IgD-negative memory B cell (primary cell): ENCODE measurements around the gene ELMOD1. TPM values are rescaled to one million over a fixed set of nuclear protein-coding genes. Genes with fewer than 3 reads are reported as not detected.
"Not testable (repeated sequence)": the region's sequence is repeated elsewhere in the genome, so short reads cannot be mapped to it uniquely, and the experiment has no call there.

ENCODE experiments used
- H3K27ac Mint-ChIP-seq, 3 donors: one replicate each; pipeline ENCODE4 v1.8.0; 2020 to 2022; ENCODE audit warnings: mild to moderate bottlenecking in 3 of 3, mixed read lengths in 3 of 3, moderate library complexity in 1 of 3
- H3K27me3 Mint-ChIP-seq: one replicate; pipeline ENCODE4 v1.8.0; 2021; ENCODE audit warnings: mixed read lengths
- H3K36me3 Mint-ChIP-seq: one replicate; pipeline ENCODE4 v1.8.0; 2020; ENCODE audit warnings: mild to moderate bottlenecking, mixed read lengths
- H3K4me1 Mint-ChIP-seq, 3 donors: one replicate each; pipeline ENCODE4 v1.8.0; 2020 to 2022; ENCODE audit warnings: mixed read lengths in 3 of 3, mild to moderate bottlenecking in 1 of 3
- H3K4me3 Mint-ChIP-seq, 4 donors: one replicate each; pipeline ENCODE4 v1.8.0; 2020 to 2022; ENCODE audit warnings: mild to moderate bottlenecking in 4 of 4, mixed read lengths in 4 of 4, moderate library complexity in 3 of 4
- H3K9me3 Mint-ChIP-seq, 3 donors: one replicate each; pipeline ENCODE4 v1.8.0; 2020 to 2021; ENCODE audit warnings: mixed read lengths in 3 of 3, mild to moderate bottlenecking in 1 of 3
- polyA plus RNA-seq: library from polyadenylated mRNA; unstranded; fragments of 300-500 nt; fragmentation: Illumina TruSeq; gene quantifications from one replicate; pipeline ENCODE4 v1.2.3, GENCODE V29; 2021

The ELMOD1 gene
- polyA plus RNA-seq, 1 donor from 2014 or later = not detected

DNA sequence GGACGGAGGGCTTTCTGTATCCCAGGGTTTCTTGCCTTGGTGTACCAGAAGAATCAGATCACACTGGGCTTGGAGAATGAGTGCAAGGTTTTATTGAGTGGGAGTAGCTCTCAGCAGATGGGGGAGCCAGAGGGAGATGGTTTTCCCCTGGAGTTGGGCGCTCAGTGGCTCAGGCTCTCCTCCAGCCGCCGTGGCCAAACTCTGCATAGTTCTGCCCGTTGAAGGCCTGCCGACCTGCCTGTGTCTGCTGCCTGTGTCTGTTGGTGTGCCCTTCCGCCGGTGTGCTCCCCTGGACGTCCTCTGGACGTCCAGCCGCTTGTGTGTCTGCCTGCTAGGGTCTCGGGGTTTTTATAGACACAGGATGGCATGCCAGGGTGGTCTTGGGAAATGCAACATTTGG lies 20.9 kb upstream of the ELMOD1 start:
- peaks cover 2% of the 10 kb centered on the region for H3K27me3 Mint-ChIP-seq
- H3K9me3 Mint-ChIP-seq = no peaks in the 10 kb centered on the region
- peaks cover 28 to 32% (median 29%) of the 10 kb centered on the region in 3 donors for H3K4me1 Mint-ChIP-seq
- H3K4me3 Mint-ChIP-seq = no peak overlapping the region
- no peaks in the 10 kb centered on the region for H3K36me3 Mint-ChIP-seq
- H3K27ac Mint-ChIP-seq = peak overlapping the region in 1 of 3 donors; percentile 40

- Mint-ChIP-seq H3K27me3 (no peaks in the 10 kb centered on the region), H3K27ac (no peak overlapping the region), H3K9me3 (no peaks in the 10 kb centered on the region), H3K4me3 (no peak overlapping the region), H3K36me3 (peaks cover 2% of the 10 kb centered on the region), H3K4me1 (peaks cover 1 to 4% (median 2%) of the 10 kb centered on the region in 3 donors)
Measured at GRCh38 chr11:107573438-107573837, 17.5 kb upstream of the ELMOD1 start.

DNA sequence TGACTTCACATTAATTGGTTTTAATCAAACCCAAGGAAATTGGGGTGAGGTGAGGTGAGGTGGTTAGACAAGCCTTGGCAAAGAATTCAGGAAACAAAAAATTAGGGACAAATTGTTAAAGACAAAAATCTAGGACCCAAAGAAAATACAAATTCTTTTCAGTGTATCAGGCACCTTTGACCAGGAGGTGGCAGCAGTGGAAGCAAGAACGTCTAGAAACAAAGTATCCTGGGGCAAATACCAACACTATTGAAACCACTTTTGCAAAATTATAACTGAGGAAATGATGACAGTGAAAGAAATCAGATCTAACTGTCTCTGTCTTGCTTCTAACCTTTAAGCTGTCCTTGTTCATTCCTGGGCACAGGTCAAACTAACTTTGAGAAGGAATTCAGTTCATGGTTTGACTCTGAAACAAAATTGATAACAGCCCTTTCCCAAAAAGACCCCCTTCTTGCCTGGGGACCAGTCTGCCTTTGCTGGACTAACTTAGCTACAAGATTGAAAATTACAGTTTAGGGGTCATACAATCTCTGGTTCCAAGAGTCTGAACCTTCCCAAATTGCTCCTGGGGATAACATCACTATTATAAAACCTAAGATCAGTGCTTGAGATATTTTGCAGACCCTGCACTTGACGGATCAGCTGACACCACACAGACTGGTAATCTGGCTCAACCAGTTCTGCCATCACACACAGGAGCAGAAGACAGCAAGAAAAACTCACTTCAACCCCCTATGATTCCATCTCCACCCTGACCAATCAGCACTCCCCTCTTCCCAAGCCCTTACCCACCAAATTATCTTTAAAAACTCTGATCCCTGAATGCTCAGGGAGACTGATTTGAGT lies 14.2 kb upstream of the ELMOD1 start:
- not testable (repeated sequence) for H3K27ac Mint-ChIP-seq, H3K9me3 Mint-ChIP-seq, H3K4me1 Mint-ChIP-seq, H3K4me3 Mint-ChIP-seq, H3K27me3 Mint-ChIP-seq, H3K36me3 Mint-ChIP-seq

DNA sequence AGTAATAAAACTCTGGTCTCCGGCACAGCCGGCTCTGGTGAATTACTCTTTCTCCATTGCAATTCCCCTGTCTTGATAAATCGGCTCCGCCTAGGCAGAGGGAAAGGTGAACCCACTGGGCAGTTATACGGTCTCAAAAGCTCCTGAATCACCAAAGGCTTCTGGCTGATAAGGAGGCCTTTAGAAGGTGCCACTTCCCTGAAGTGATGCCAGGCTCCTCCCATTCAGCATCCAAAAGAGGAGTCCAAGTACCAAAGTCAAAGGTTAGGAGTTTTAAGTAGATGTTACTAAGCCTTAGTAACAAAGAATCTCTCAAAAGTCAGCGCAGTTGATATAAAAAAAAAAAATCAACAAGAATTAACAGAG lies 13.6 kb upstream of the ELMOD1 start:
- peaks cover 0 to 5% (median 3%) of the 10 kb centered on the region in 3 donors for H3K9me3 Mint-ChIP-seq
- H3K4me1 Mint-ChIP-seq = no peaks in the 10 kb centered on the region
- H3K27me3 Mint-ChIP-seq = peaks cover 1% of the 10 kb centered on the region

GRCh38 chr11:107579169-107579568 lies 11.8 kb upstream of the ELMOD1 start:
- H3K36me3 Mint-ChIP-seq, H3K27me3 Mint-ChIP-seq, H3K4me1 Mint-ChIP-seq, H3K4me3 Mint-ChIP-seq, H3K9me3 Mint-ChIP-seq: not testable (repeated sequence)
- peak overlapping the region in 1 of 3 donors; percentile 31 for H3K27ac Mint-ChIP-seq

More for the DNA sequence above, 13.6 kb upstream of the ELMOD1 start:
- Mint-ChIP-seq H3K4me3 (no peak overlapping the region), H3K36me3 (peaks cover 2% of the 10 kb centered on the region), H3K27ac (no peak overlapping the region)

DNA sequence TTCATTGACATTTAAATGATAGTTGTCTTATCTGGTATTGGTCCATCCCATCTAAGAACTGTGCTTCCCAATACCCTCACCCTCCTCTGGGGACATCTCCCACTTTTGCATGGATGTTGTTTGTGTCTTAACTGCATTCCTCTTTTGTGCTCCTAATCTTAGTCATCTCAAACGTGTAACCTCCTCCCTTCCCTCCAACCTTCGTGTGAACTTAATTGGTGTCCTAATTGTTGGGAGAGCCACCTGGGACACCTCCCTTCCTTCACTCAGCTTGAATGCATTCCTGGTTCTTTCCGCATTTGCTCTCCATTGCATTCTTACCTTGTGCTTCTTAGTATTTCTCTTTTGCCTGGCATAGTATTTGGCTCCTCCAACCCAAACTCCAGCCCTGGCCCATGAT lies 9.8 kb upstream of the ELMOD1 start:
- peaks cover 0 to 5% (median 3%) of the 10 kb centered on the region in 3 donors for H3K9me3 Mint-ChIP-seq
- H3K4me1 Mint-ChIP-seq = no peaks in the 10 kb centered on the region
- H3K36me3 Mint-ChIP-seq = peaks cover 2% of the 10 kb centered on the region
- peaks cover 6% of the 10 kb centered on the region for H3K27me3 Mint-ChIP-seq
- peak overlapping the region in 2 of 3 donors; percentile 35 to 44 for H3K27ac Mint-ChIP-seq
- no peak overlapping the region for H3K4me3 Mint-ChIP-seq

DNA sequence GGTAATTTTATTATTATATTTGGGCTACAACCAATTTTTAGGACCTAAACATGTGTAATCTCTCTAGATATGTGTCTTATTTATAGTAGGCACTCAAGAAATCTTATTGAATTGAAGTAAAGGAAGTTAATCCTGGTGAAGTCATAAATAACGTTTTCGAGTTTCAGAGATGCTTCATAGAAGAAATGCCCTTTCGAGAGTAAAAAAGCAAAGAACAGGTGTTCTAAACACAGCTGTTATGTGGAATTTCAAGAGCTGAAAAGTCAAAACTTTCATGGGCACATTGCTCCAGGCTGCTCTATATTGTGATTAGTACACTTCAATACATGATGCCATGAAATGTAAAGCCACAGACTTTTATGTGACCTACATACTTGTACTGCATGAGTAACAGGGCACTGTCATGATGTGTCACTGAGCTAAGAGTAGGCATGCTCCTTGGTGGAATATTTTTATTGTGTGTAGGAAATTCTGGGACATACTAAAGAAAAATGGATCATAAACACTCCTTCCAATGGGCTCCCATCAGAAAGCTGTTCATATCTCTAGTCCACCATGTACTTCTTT lies 7.2 kb upstream of the ELMOD1 start:
- Mint-ChIP-seq H3K9me3 (peaks cover 0 to 5% (median 3%) of the 10 kb centered on the region in 3 donors), H3K4me3 (no peak overlapping the region), H3K27me3 (peaks cover 21% of the 10 kb centered on the region), H3K27ac (no peak overlapping the region), H3K4me1 (no peaks in the 10 kb centered on the region), H3K36me3 (no peaks in the 10 kb centered on the region)

DNA sequence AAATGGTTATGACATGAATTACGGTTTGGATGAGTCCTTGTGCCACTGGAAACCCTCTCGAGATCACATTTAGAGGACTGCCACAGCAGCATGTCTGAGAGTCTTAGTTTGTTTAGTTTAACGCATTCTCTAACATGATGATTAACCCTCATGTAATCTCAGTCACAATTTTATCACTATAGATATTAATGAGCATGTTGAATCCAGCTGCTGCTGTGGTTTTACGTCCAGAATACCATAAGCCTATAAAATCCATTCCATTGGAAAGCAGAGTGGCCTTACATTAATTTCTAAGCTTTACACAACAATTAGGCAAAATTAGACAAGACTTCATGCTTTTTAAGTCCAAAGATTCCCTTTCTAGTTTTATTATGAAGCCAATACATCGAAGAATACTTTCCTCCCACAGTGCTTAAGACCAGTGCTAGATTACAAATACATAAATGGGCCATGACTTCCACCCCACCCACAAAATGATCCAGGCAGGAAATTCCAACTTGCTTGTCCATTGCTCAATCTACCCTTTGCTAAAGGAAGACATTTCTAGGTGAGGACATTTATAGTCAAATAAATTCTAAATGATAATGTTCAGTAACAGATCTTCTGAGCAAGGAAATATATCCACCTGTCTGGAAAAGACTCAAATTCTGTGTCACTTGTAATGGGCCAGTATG lies 3.5 kb upstream of the ELMOD1 start:
- H3K27me3 Mint-ChIP-seq = peaks cover 51% of the 10 kb centered on the region
- no peak overlapping the region for H3K4me3 Mint-ChIP-seq
- no peaks in the 10 kb centered on the region for H3K9me3 Mint-ChIP-seq
- peaks cover 13 to 16% (median 16%) of the 10 kb centered on the region in 3 donors for H3K4me1 Mint-ChIP-seq
- peaks cover 2% of the 10 kb centered on the region for H3K36me3 Mint-ChIP-seq
- H3K27ac Mint-ChIP-seq = no peak overlapping the region

- Mint-ChIP-seq H3K4me1 (peaks cover 13 to 22% (median 19%) of the 10 kb centered on the region in 3 donors), H3K27ac (no peak overlapping the region), H3K9me3 (no peaks in the 10 kb centered on the region), H3K4me3 (peak overlapping the region; percentile 81 to 94 (median 90)), H3K36me3 (peaks cover 2% of the 10 kb centered on the region), H3K27me3 (peaks cover 66% of the 10 kb centered on the region)
Measured at GRCh38 chr11:107591378-107592230, 657 bp downstream of the ELMOD1 start.

DNA sequence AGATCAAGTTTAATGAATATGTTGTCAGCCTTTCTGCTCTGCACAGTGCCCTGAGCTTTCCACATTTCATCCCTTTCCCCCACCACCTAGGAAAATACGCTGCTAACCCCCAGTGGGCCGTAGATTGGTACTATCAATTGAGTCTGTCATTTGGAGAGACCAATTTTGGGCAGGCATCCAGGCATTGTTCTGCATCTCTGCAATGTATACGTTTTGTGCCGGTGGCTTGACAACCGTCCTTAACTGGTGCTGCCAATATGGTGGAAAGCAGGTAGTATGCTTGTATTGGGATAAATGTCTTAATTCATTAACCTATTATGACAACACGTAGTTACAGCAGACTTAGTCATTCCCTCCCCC lies 1.3 kb downstream of the ELMOD1 start:
- Mint-ChIP-seq H3K4me3 (peak overlapping the region; percentile 81 to 94 (median 90)), H3K36me3 (peaks cover 2% of the 10 kb centered on the region), H3K9me3 (no peaks in the 10 kb centered on the region), H3K4me1 (peaks cover 13 to 22% (median 19%) of the 10 kb centered on the region in 3 donors), H3K27ac (no peak overlapping the region), H3K27me3 (peaks cover 65% of the 10 kb centered on the region)

DNA sequence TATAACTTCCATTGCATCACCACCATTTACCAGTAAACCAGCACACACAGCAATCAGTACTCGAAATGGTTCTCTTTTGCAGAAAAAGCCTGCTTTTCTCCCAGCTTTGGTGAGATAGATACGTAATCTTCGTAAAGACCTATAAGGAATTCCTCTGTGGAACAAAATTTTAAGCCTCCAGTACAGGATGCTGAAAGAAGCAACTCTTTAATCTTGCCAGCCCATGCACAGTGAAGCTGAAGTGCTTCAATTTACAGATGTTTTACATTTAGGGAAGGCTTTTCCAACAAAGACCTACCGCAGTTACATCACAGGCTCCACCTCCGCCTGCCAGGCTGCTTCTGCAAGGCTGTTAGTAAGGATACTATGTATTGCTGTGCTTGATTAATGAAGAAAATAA lies 1.9 kb downstream of the ELMOD1 start:
- no peak overlapping the region for H3K27ac Mint-ChIP-seq
- peaks cover 13 to 22% (median 19%) of the 10 kb centered on the region in 3 donors for H3K4me1 Mint-ChIP-seq
- H3K27me3 Mint-ChIP-seq = peaks cover 59% of the 10 kb centered on the region
- H3K36me3 Mint-ChIP-seq = peaks cover 2% of the 10 kb centered on the region
- peak overlapping the region in 2 of 4 donors; percentile 6 to 85 for H3K4me3 Mint-ChIP-seq
- no peaks in the 10 kb centered on the region for H3K9me3 Mint-ChIP-seq

DNA sequence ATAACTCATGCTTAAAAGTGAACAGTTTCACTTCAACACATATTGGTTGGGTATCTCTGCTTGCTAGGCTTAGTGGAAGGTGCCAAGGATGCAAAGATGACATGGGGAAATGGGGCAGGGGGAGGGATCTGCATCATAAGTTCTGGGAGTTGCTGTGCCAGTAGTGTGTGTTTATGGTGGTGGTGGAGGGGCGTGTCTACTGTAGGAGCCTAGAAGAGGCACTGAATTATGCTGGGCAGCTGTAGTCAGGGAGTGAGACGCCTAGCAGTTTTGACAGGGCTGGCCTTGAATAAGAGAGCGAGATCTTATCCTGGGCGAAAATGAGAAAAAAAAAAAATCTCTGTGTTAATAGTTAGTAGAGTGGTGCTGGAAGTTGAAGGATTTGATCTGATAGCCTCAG lies 3.0 kb downstream of the ELMOD1 start:
- peaks cover 13 to 22% (median 19%) of the 10 kb centered on the region in 3 donors for H3K4me1 Mint-ChIP-seq
- peaks cover 51% of the 10 kb centered on the region for H3K27me3 Mint-ChIP-seq
- no peak overlapping the region for H3K4me3 Mint-ChIP-seq
- peaks cover 2% of the 10 kb centered on the region for H3K36me3 Mint-ChIP-seq
- H3K27ac Mint-ChIP-seq = no peak overlapping the region
- H3K9me3 Mint-ChIP-seq = no peaks in the 10 kb centered on the region

DNA sequence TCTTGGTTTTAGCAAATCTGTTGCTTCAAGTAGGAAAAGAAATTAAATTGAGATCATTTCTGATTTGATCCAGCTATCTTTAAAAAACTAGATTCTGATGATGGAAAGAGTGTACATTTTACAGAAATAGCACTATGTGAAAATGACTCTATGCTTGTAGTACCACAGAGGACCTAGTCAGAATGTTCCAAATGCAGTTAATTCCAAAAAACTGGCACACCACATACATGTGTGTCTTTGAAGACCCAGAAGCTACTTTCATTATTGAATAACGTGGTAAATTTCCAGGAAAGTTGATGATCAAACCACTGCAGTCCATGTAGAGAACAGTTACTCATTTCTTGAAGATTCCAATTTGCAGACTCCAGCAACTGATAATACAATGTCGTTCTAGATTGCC lies 3.8 kb downstream of the ELMOD1 start:
- peaks cover 44% of the 10 kb centered on the region for H3K27me3 Mint-ChIP-seq

DNA sequence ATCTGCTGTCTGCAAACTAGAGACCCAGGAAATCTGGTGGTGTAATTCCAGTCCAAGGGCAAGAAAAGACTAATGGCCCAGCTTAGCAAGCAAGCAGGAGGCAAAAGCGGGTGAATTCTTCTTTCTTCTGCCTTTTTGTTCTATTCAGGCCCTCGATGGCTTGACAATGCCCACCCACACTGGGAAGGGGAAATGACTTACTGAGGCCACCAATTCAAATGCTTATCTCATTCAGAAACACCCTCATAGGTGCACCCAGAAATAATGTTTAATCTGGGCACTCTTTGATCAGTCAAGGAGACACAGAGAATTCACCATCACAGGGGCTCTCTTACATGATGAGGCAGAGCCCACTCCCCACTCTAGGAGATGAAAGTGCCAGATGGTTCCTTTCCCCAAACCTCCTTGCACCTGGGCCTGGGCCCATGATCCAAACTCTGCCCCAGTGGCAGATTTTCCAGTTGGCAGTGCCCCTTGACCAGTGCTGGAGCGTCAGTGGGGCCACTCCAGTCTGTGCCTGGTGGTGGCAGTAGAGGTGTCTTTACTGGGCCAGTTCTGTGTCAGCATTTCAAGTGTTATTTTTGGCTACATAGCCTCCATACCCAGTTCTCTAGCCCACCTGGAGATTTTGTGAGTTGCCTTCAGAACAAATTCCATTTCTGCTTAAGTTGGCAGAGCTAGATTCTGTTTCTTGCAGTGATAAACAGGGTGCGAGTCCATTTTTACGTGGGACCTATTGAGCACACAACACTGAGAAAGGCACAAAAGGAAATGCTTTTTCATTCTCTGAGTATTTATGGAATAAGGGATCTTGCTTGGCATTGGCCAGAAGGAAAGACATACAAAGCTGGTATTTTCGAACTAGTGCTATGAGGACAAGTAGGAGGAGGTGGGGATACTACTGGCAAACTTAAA lies 7.5 kb downstream of the ELMOD1 start:
- Mint-ChIP-seq H3K36me3 (no peaks in the 10 kb centered on the region), H3K27me3 (peaks cover 32% of the 10 kb centered on the region), H3K4me3 (no peak overlapping the region), H3K9me3 (no peaks in the 10 kb centered on the region), H3K27ac (no peak overlapping the region), H3K4me1 (no peaks in the 10 kb centered on the region)

More for the DNA sequence above, 3.8 kb downstream of the ELMOD1 start:
- Mint-ChIP-seq H3K4me3 (no peak overlapping the region), H3K4me1 (peaks cover 11 to 20% (median 18%) of the 10 kb centered on the region in 3 donors), H3K9me3 (no peaks in the 10 kb centered on the region), H3K36me3 (no peaks in the 10 kb centered on the region), H3K27ac (no peak overlapping the region)
